Kidney epithelial cell (primary cell): ENCODE data around the gene KIAA1671. TPM values are rescaled to one million over a fixed set of nuclear protein-coding genes. Genes with fewer than 3 reads are reported as not detected.

Experiments
- DNase-seq: peaks from one replicate; pipeline ENCODE4 v3.0.0-alpha.2; 2010; ENCODE audit warnings: low read depth
- H3K27me3 ChIP-seq: 2 replicates; pipeline ENCODE4 v1.6.0; 2011; ENCODE audit warnings: low read length; ENCODE audit not compliant: control insufficient read depth, insufficient read depth
- H3K36me3 ChIP-seq: 2 replicates; pipeline ENCODE4 v1.5.1; 2011; ENCODE audit warnings: low read length; ENCODE audit not compliant: control insufficient read depth, insufficient read depth
- H3K4me3 ChIP-seq: 2 replicates; pipeline ENCODE4 v1.5.1; 2011; ENCODE audit warnings: low read depth, mild to moderate bottlenecking, control low read depth, low read length
- total RNA-seq: library from RNA; depleted of rRNA; stranded (reverse); fragments of >200 nt; gene quantifications from 2 replicates; pipeline ENCODE4 v1.2.3, GENCODE V29; 2015
- TF ChIP-seq, protein P1 (sequence below): IDR thresholded peaks from 2 replicates; pipeline ENCODE4 v1.5.1; 2011; ENCODE audit warnings: mild to moderate bottlenecking, moderate library complexity, low read length, control low read depth, inconsistent platforms; ENCODE audit not compliant: insufficient read depth, poor library complexity, severe bottlenecking

KIAA1671 gene
- total RNA-seq, 1 donor from 2014 or later, result 32.3 TPM

DNA sequence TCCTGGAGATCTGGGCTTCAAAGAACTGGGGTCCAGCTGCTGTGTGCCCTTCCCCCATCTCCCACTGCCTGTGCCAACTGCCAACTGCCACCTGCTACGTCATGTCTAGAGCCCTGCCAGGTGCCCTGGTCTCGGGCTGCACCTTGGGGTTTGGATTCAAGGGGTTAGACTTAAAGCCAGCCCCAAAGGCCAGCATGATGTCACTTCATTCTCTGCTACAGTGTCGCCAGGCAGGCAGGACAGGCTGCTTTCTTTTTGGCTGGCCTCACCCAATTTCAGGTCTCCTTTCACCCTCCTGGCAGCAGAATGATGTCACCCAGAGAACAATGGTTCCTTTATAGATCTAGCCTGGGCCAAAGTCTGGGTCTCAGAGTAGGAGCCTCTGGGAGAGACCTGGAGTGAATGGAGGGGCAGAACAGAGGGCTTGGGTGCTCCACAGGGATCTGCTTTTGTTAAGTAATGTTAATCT lies 167.6 kb downstream of the KIAA1671 start:
- H3K4me3 ChIP-seq, result no peak overlapping the region
- TF ChIP-seq, protein P1, sequence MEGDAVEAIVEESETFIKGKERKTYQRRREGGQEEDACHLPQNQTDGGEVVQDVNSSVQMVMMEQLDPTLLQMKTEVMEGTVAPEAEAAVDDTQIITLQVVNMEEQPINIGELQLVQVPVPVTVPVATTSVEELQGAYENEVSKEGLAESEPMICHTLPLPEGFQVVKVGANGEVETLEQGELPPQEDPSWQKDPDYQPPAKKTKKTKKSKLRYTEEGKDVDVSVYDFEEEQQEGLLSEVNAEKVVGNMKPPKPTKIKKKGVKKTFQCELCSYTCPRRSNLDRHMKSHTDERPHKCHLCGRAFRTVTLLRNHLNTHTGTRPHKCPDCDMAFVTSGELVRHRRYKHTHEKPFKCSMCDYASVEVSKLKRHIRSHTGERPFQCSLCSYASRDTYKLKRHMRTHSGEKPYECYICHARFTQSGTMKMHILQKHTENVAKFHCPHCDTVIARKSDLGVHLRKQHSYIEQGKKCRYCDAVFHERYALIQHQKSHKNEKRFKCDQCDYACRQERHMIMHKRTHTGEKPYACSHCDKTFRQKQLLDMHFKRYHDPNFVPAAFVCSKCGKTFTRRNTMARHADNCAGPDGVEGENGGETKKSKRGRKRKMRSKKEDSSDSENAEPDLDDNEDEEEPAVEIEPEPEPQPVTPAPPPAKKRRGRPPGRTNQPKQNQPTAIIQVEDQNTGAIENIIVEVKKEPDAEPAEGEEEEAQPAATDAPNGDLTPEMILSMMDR, result no peak
- no peak for DNase-seq
- no peaks in the 10 kb centered on the region for H3K36me3 ChIP-seq
- H3K27me3 ChIP-seq, result no peaks in the 10 kb centered on the region

DNA sequence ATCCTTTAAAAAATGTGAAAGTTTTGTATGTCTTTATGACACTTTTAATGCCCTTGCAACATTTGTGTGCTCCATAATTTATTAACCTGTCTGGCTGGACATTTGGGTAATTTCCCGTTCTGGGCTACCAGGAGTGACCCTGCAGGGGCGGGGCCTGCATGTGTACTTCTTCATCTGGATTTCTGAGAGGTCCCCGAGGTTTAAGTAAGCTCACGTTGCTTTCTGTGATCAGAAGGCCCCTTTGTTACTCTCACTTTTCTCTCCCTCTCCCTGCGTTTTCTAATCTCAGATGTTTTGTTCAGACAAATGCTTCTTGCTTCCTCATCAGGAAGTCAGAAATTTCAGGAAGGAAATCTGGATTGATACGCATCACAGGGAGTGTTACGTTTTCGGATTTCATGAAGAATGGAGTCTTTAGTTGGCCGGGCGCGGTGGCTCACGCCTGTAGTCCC lies 168.3 kb downstream of the KIAA1671 start:
- Histone ChIP-seq H3K36me3 (no peaks in the 10 kb centered on the region), H3K27me3 (no peaks in the 10 kb centered on the region), H3K4me3 (no peak overlapping the region)
- TF ChIP-seq, protein P1, result no peak
- no peak for DNase-seq

DNA sequence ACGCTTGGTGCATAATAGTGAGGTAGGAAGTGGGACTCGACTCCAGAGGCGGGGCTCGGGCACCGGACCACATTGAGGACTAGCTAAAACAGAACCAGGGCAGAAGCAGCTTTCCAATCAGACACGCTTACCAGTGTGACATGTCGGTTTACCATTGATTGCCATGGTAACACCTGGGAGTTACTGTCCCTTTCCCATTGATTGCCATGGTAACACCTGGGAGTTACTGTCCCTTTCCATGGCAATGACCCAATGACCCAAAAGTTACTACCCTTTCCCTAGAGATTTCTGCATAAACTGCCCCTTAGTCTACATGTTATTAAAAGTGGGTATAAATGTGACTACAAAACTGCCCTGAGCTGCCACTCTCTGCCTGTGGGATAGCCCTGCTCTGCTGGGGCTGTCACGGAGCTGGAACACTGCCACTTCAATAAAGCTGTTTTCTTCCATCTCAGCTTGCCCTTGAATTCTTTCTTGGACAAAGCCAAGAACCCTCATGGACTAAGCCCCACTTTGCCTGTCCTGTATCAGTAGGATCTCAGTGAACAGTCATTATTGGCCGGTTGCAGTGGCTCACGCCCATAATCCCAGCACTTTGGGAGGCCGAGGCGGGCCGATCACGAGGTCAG lies 169.7 kb downstream of the KIAA1671 start:
- no peaks in the 10 kb centered on the region for H3K36me3 ChIP-seq
- TF ChIP-seq, protein P1, result no peak
- H3K27me3 ChIP-seq, result no peaks in the 10 kb centered on the region
- H3K4me3 ChIP-seq, result no peak overlapping the region
- no peak for DNase-seq

DNA sequence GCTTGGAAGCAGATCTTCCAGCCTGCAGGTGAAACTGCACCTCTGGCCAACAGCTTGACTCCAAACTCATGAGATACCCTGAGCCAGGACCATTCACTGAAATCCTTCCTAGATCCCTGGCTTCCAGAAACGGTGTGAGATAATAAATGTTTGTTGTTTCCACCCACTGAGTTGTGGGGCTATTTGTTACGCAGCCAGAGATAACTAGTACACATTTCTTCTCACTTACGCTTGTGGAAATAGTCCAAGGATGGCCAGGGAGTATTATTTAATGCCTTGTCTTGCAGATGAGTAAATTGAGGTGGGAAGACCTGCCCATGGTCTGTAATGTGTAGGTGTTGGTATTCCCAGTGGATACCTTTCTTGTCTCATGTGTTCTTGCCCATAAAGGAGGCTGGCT lies 171.2 kb downstream of the KIAA1671 start:
- H3K36me3 ChIP-seq, result no peaks in the 10 kb centered on the region
- TF ChIP-seq, protein P1, result no peak
- no peak for DNase-seq
- no peak overlapping the region for H3K4me3 ChIP-seq
- H3K27me3 ChIP-seq, result no peaks in the 10 kb centered on the region

DNA sequence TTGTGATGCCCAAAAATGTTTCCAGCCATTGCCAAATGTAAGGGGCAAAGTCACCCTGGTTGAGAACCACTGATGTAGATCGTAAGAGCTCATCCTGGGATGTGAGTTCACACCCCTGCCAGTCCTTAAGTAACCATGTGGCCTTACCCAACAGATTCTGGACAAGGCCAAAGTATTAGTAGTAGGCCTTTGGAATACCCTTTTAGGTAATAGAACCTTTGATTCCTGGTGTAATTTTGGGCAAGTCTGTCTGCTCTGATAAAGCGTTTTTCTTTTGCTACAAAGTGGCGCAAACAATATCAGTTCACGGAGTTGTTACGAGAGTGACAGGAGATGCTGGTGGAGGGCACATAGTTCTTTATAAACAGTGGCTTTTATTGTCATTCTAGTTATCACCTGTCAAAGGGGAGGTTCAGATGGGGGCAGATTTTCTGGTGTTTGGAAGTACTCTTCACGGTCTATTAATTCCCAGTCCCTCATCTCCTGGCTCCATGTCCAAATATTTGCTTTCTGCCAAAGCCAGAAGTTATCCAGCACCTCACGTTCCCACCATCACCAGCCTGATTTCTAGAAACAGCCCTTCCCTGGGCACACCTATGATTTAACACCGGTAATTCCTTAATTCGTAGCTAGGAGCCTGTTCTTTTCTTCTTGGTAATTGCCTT lies 173.3 kb downstream of the KIAA1671 start:
- no peak for DNase-seq
- Histone ChIP-seq H3K4me3 (no peak overlapping the region), H3K27me3 (no peaks in the 10 kb centered on the region), H3K36me3 (no peaks in the 10 kb centered on the region)
- TF ChIP-seq, protein P1, result no peak
